IMR-90 (cell line): ENCODE data around the gene ROBO2. TPM values are rescaled to one million over a fixed set of nuclear protein-coding genes. Genes with fewer than 3 reads are reported as not detected.

Source experiments
- ATAC-seq: fragments of 200-7000 bp; cut with Tn5 transposase; 2 replicates; pipeline ENCODE4 v1.9.1; 2020; ENCODE audit warnings: low read depth, mild to moderate bottlenecking, moderate library complexity
- BruUV-seq: library from RNA; stranded (reverse); fragments of 400-500 nt; replicated peaks from 2 replicates; lab custom pipeline; 2021; lab: Mats Ljungman, UMichigan
- CTCF ChIA-PET: fragments of 300-600 bp; formaldehyde crosslinking; extraction: SDS; loops from one replicate; lab custom pipeline; 2021; ENCODE audit warnings: antibody characterized with exemption; lab: Yijun Ruan, JAX
- POLR2A ChIA-PET: fragments of 300-600 bp; sonication (Branson Sonifier 250); formaldehyde crosslinking; loops from one replicate; lab custom pipeline; 2022; ENCODE audit warnings: antibody characterized with exemption; ENCODE audit not compliant: unreplicated experiment; lab: Charles Lee
- DNase-seq: peaks from one replicate; pipeline ENCODE4 v3.0.0; 2013
- H2AFZ ChIP-seq: replicated peaks from 2 replicates; pipeline ENCODE3; 2013; ENCODE audit warnings: low read length, mild to moderate bottlenecking; ENCODE audit not compliant: poor library complexity
- H2AK5ac ChIP-seq: 2 replicates; pipeline ENCODE4 v1.6.1; 2013; ENCODE audit warnings: low read depth, low read length, inconsistent platforms
- H2AK9ac ChIP-seq: replicated peaks from 2 replicates; pipeline ENCODE3; 2013; ENCODE audit warnings: mild to moderate bottlenecking, low read depth, low read length, moderate library complexity; ENCODE audit not compliant: poor library complexity
- H2BK120ac ChIP-seq: 2 replicates; pipeline ENCODE4 v1.6.1; 2013; ENCODE audit warnings: low read depth, low read length, inconsistent platforms
- H2BK15ac ChIP-seq: 3 replicates; pipeline ENCODE4 v1.6.1; 2013; ENCODE audit warnings: low read depth, low read length, inconsistent platforms
- H2BK20ac ChIP-seq: 2 replicates; pipeline ENCODE4 v1.6.1; 2013; ENCODE audit warnings: low read depth, mild to moderate bottlenecking, inconsistent platforms, low read length, moderate library complexity
- H2BK5ac ChIP-seq: 2 replicates; pipeline ENCODE4 v1.6.1; 2013; ENCODE audit warnings: mild to moderate bottlenecking, low read depth, low read length, inconsistent platforms; ENCODE audit not compliant: poor library complexity, severe bottlenecking
- H3K14ac ChIP-seq: replicated peaks from 2 replicates; pipeline ENCODE4 v1.6.1; 2013; ENCODE audit warnings: low read depth, low read length, inconsistent platforms
- H3K18ac ChIP-seq: 2 replicates; pipeline ENCODE4 v1.6.1; 2013; ENCODE audit warnings: low read depth, low read length, control low read depth
- H3K23ac ChIP-seq: 2 replicates; pipeline ENCODE4 v1.6.1; 2013; ENCODE audit warnings: low read depth, low read length, inconsistent platforms
- H3K27ac ChIP-seq: 2 replicates; pipeline ENCODE4 v1.5.1; 2013; ENCODE audit warnings: mild to moderate bottlenecking, control low read depth, low read length; ENCODE audit not compliant: insufficient read depth
- H3K27me3 ChIP-seq: 2 replicates; pipeline ENCODE4 v1.6.1; 2013; ENCODE audit warnings: low read length; ENCODE audit not compliant: control insufficient read depth, insufficient read depth
- H3K36me3 ChIP-seq: 2 replicates; pipeline ENCODE4 v1.6.1; 2013; ENCODE audit warnings: low read length, mixed read lengths; ENCODE audit not compliant: control insufficient read depth, insufficient read depth
- H3K4ac ChIP-seq: 2 replicates; pipeline ENCODE4 v1.6.1; 2013; ENCODE audit warnings: low read depth, low read length, inconsistent platforms
- H3K4me1 ChIP-seq: 2 replicates; pipeline ENCODE4 v1.6.1; 2013; ENCODE audit warnings: low read length, mixed read lengths; ENCODE audit not compliant: control insufficient read depth, insufficient read depth
- H3K4me2 ChIP-seq: 2 replicates; pipeline ENCODE4 v1.6.1; 2013; ENCODE audit warnings: low read depth, mild to moderate bottlenecking, control low read depth, low read length, moderate library complexity
- H3K4me3 ChIP-seq: 2 replicates; pipeline ENCODE4 v1.5.1; 2013; ENCODE audit warnings: low read depth, mild to moderate bottlenecking, control low read depth, low read length, moderate library complexity; ENCODE audit not compliant: insufficient read depth
- H3K56ac ChIP-seq: 2 replicates; pipeline ENCODE4 v1.6.1; 2013; ENCODE audit warnings: low read length, inconsistent platforms; ENCODE audit not compliant: insufficient read depth; ENCODE audit errors: extremely low read depth
- H3K79me1 ChIP-seq, 2 experiments: 2 replicates each; pipeline ENCODE4 v1.6.1; 2013; ENCODE audit warnings: low read length in 2 of 2, inconsistent platforms in 1 of 2, low read depth in 1 of 2
- H3K9ac ChIP-seq: 2 replicates; pipeline ENCODE4 v1.6.1; 2013; ENCODE audit warnings: low read depth, low read length, control low read depth
- H3K9me1 ChIP-seq: 2 replicates; pipeline ENCODE4 v1.6.1; 2013; ENCODE audit warnings: low read length, inconsistent platforms; ENCODE audit not compliant: insufficient read depth
- H3K9me3 ChIP-seq: 2 replicates; pipeline ENCODE4 v1.6.1; 2013; ENCODE audit warnings: low read length; ENCODE audit not compliant: control insufficient read depth, insufficient read depth
- H4K20me1 ChIP-seq: 2 replicates; pipeline ENCODE4 v1.6.1; 2013; ENCODE audit warnings: low read length, inconsistent platforms; ENCODE audit not compliant: insufficient read depth
- H4K5ac ChIP-seq: 2 replicates; pipeline ENCODE4 v1.6.1; 2013; ENCODE audit warnings: mild to moderate bottlenecking, low read depth, low read length, control low read depth
- H4K8ac ChIP-seq, 2 experiments: 2 replicates each; pipeline ENCODE4 v1.6.1; 2013; ENCODE audit warnings: low read depth in 2 of 2, low read length in 2 of 2, control low read depth in 1 of 2, inconsistent platforms in 1 of 2
- H4K91ac ChIP-seq: 2 replicates; pipeline ENCODE4 v1.6.1; 2013; ENCODE audit warnings: low read depth, low read length, inconsistent platforms; ENCODE audit not compliant: insufficient read depth
- MAZ ChIP-seq: IDR thresholded peaks from 2 replicates; pipeline ENCODE4 v1.6.1; 2012; ENCODE audit warnings: low read depth, mild to moderate bottlenecking, low read length, improper control_type of control experiment, moderate library complexity, borderline replicate concordance
- WGBS, 2 experiments: methylation state at CpG; one replicate each; pipeline versions ENCODE4 v1.1.5 to v1.1.7; 2013; ENCODE audit warnings: missing lambda C conversion rate in 2 of 2; ENCODE audit not compliant: insufficient read length in 1 of 2; ENCODE audit errors: extremely low coverage in 2 of 2; 5-methylcytosine and 5-hydroxymethylcytosine counted together
- dilution Hi-C: fragments of 300-500 bp; cut with HindIII; formaldehyde crosslinking; loops from one replicate; pipeline ENCODE4 v1.14.3; 2018; ENCODE audit warnings: low sequenced_read_pairs; ENCODE audit not compliant: unreplicated experiment
- in situ Hi-C: fragments of 300-500 bp; cut with MboI; formaldehyde crosslinking; loops from 3 replicates; pipeline ENCODE4 v1.14.3; 2019; ENCODE audit warnings: low sequenced_read_pairs, inconsistent platforms, mixed read lengths
- intact Hi-C: fragments of 100-400 bp; cut with micrococcal nuclease; formaldehyde crosslinking; loops from 2 replicates; pipeline ENCODE4 v1.10.0; 2022
- polyA plus RNA-seq, 3 experiments: library from polyadenylated mRNA; depleted of rRNA; stranded (reverse); fragments of >200 nt; gene quantifications; 2 replicates each; pipeline ENCODE4 v1.2.3, GENCODE V29; 2012; ENCODE audit warnings: low replicate concordance in 1 of 3
- total RNA-seq: library from RNA; depleted of rRNA; stranded (reverse); fragments of >200 nt; gene quantifications from 2 replicates; pipeline ENCODE4 v1.2.3, GENCODE V29; 2012
- TF ChIP-seq, protein P1 (sequence below): fragments of 150-350 bp; IDR thresholded peaks from 2 replicates; pipeline ENCODE4 v1.6.1; 2016; ENCODE audit warnings: low read depth, mild to moderate bottlenecking, low read length, moderate library complexity, borderline replicate concordance
- TF ChIP-seq, protein P2 (sequence below): conservative IDR thresholded peaks from 2 replicates; pipeline ENCODE4 v1.5.1; 2012; ENCODE audit warnings: mild to moderate bottlenecking, low read depth, low read length, improper control_type of control experiment
- TF ChIP-seq, protein P3 (sequence below): fragments of 150-350 bp; IDR thresholded peaks from 2 replicates; pipeline ENCODE4 v1.6.1; 2017; ENCODE audit warnings: mild to moderate bottlenecking, antibody characterized with exemption, low read length, low read depth

Gene ROBO2
- total and polyA plus RNA-seq, 2 of the 4 experiments (the other 2 are of a cell fraction), result 9.3 to 14.5 TPM

GRCh38 chr3:77648214-77648613, 608.3 kb downstream of the ROBO2 start:
- H3K27ac ChIP-seq, result no peak overlapping the region
- no peak overlapping the region for H3K23ac ChIP-seq
- TF ChIP-seq, protein P1, sequence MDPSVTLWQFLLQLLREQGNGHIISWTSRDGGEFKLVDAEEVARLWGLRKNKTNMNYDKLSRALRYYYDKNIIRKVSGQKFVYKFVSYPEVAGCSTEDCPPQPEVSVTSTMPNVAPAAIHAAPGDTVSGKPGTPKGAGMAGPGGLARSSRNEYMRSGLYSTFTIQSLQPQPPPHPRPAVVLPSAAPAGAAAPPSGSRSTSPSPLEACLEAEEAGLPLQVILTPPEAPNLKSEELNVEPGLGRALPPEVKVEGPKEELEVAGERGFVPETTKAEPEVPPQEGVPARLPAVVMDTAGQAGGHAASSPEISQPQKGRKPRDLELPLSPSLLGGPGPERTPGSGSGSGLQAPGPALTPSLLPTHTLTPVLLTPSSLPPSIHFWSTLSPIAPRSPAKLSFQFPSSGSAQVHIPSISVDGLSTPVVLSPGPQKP, result no peak
- TF ChIP-seq, protein P2, sequence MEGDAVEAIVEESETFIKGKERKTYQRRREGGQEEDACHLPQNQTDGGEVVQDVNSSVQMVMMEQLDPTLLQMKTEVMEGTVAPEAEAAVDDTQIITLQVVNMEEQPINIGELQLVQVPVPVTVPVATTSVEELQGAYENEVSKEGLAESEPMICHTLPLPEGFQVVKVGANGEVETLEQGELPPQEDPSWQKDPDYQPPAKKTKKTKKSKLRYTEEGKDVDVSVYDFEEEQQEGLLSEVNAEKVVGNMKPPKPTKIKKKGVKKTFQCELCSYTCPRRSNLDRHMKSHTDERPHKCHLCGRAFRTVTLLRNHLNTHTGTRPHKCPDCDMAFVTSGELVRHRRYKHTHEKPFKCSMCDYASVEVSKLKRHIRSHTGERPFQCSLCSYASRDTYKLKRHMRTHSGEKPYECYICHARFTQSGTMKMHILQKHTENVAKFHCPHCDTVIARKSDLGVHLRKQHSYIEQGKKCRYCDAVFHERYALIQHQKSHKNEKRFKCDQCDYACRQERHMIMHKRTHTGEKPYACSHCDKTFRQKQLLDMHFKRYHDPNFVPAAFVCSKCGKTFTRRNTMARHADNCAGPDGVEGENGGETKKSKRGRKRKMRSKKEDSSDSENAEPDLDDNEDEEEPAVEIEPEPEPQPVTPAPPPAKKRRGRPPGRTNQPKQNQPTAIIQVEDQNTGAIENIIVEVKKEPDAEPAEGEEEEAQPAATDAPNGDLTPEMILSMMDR, result no peak
- TF ChIP-seq MAZ, result no peak
- TF ChIP-seq, protein P3, sequence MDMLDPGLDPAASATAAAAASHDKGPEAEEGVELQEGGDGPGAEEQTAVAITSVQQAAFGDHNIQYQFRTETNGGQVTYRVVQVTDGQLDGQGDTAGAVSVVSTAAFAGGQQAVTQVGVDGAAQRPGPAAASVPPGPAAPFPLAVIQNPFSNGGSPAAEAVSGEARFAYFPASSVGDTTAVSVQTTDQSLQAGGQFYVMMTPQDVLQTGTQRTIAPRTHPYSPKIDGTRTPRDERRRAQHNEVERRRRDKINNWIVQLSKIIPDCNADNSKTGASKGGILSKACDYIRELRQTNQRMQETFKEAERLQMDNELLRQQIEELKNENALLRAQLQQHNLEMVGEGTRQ, result no peak
- no peak overlapping the region for H2BK20ac ChIP-seq
- H3K14ac ChIP-seq, result no peak overlapping the region
- ATAC-seq (no peak), DNase-seq (no peak)
- CTCF ChIA-PET, result no interaction called here
- no peaks in the 10 kb centered on the region for H3K9me1 ChIP-seq
- no peak overlapping the region for H2AK9ac ChIP-seq
- H3K56ac ChIP-seq, result no peak overlapping the region
- H2BK15ac ChIP-seq, result no peak overlapping the region
- H2BK5ac ChIP-seq, result no peak overlapping the region
- H3K9ac ChIP-seq, result no peak overlapping the region
- no peak overlapping the region for H4K5ac ChIP-seq
- no CpG with 5 or more reads among the region's 2 CpGs for WGBS, 2 experiments
- no peaks in the 10 kb centered on the region for H3K36me3 ChIP-seq
- H2AFZ ChIP-seq, result no peak overlapping the region
- intact Hi-C loops, result no loop called here
- H4K20me1 ChIP-seq, result no peaks in the 10 kb centered on the region
- H4K91ac ChIP-seq, result no peak overlapping the region
- POLR2A ChIA-PET, result no interaction called here
- no peaks in the 10 kb centered on the region for H3K4me1 ChIP-seq
- BruUV-seq, result no TSS peak
- no peaks in the 10 kb centered on the region for H3K9me3 ChIP-seq
- no peak overlapping the region for H3K18ac ChIP-seq
- no peak overlapping the region for H3K4me3 ChIP-seq
- H3K4me2 ChIP-seq, result no peak overlapping the region
- dilution Hi-C loops, result no loop called here
- no peak overlapping the region for H2BK120ac ChIP-seq
- no peak overlapping the region for H2AK5ac ChIP-seq
- H3K27me3 ChIP-seq, result no peaks in the 10 kb centered on the region
- H3K79me1 ChIP-seq, result no peaks in the 10 kb centered on the region
- H4K8ac ChIP-seq, result no peak overlapping the region
- no peak overlapping the region for H3K4ac ChIP-seq
- in situ Hi-C loops, result no loop called here
